ENCODE data around the gene SF3B4. TPM values are rescaled to one million over a fixed set of nuclear protein-coding genes. Genes with fewer than 3 reads are reported as not detected.

The SF3B4 gene
- total and polyA plus RNA-seq, 2 of the 4 experiments (the other 2 are of a cell fraction): 6.6 to 64.4 TPM

GRCh38 chr1:149932474-149932873, 4.9 kb upstream of the SF3B4 start:
- WGBS, 2 experiments (ENCODE audit: extremely low coverage in 2 of 2, insufficient read length in 1 of 2): 100% methylated on average over 2 of the region's 8 CpGs; no CpG with 5 or more reads in 1 of the 2 experiments
- Histone ChIP-seq H4K91ac (ENCODE audit: insufficient read depth, low read depth, low read length) (no peak overlapping the region), H3K36me3 (ENCODE audit: control insufficient read depth, insufficient read depth, low read length) (peaks cover 18% of the 10 kb centered on the region), H2BK5ac (ENCODE audit: low read depth, low read length, poor library complexity, severe bottlenecking) (no peak overlapping the region), H3K56ac (ENCODE audit: extremely low read depth, insufficient read depth, low read length) (no peak overlapping the region), H3K9me3 (ENCODE audit: control insufficient read depth, insufficient read depth, low read length) (no peaks in the 10 kb centered on the region), H4K8ac (ENCODE audit: low read depth in 2 of 2, low read length in 2 of 2) (no peak overlapping the region), H3K23ac (ENCODE audit: low read depth, low read length) (no peak overlapping the region), H3K18ac (ENCODE audit: low read depth, low read length) (no peak overlapping the region), H3K14ac (replicated peaks; ENCODE audit: low read depth, low read length) (no peak overlapping the region), H3K4me2 (ENCODE audit: low read depth, low read length) (no peak overlapping the region), H2AK5ac (ENCODE audit: low read depth, low read length) (no peak overlapping the region), H3K4ac (ENCODE audit: low read depth, low read length) (no peak overlapping the region), H4K20me1 (ENCODE audit: insufficient read depth, low read length) (no peaks in the 10 kb centered on the region), H2BK20ac (ENCODE audit: low read depth, low read length) (no peak overlapping the region), H3K9ac (ENCODE audit: low read depth, low read length) (no peak overlapping the region), H2BK15ac (ENCODE audit: low read depth, low read length) (no peak overlapping the region), H2AK9ac (replicated peaks; ENCODE audit: low read depth, low read length, poor library complexity) (no peak overlapping the region), H3K4me1 (ENCODE audit: control insufficient read depth, insufficient read depth, low read length) (peaks cover 7% of the 10 kb centered on the region), H3K27ac (ENCODE audit: insufficient read depth, low read length) (no peak overlapping the region), H2BK120ac (ENCODE audit: low read depth, low read length) (no peak overlapping the region), H3K9me1 (ENCODE audit: insufficient read depth, low read length) (peaks cover 25% of the 10 kb centered on the region), H3K4me3 (ENCODE audit: insufficient read depth, low read depth, low read length) (no peak overlapping the region), H3K79me1 (ENCODE audit: low read depth in 1 of 2, low read length in 2 of 2) (peaks cover 8 to 65% of the 10 kb centered on the region in 2 experiments; a peak in 3 of 4 replicates), H2AFZ (replicated peaks; ENCODE audit: low read length, poor library complexity) (no peak overlapping the region), H3K27me3 (ENCODE audit: control insufficient read depth, insufficient read depth, low read length) (no peaks in the 10 kb centered on the region), H4K5ac (ENCODE audit: low read depth, low read length) (no peak overlapping the region)
- dilution Hi-C loops (cut with HindIII; ENCODE audit: low sequenced_read_pairs, unreplicated experiment): no loop called here
- in situ Hi-C loops (cut with MboI; ENCODE audit: low sequenced_read_pairs): no loop called here
- DNase-seq (no peak), ATAC-seq (ENCODE audit: low read depth) (no peak)
- POLR2A ChIA-PET (ENCODE audit: unreplicated experiment): no interaction called here
- CTCF ChIA-PET: no interaction called here
- intact Hi-C loops (cut with micrococcal nuclease): no loop called here
- no peak for TF ChIP-seq MXI1 (IDR thresholded peaks at IDR 0.05; ENCODE audit: borderline replicate concordance, low read depth, low read length)
- no peak for TF ChIP-seq RAD21 (IDR thresholded peaks at IDR 0.05; ENCODE audit: low read length)
- TF ChIP-seq MAFK (IDR thresholded peaks at IDR 0.05; ENCODE audit: low read depth, low read length): no peak
- TF ChIP-seq CTCF (conservative IDR thresholded peaks at IDR 0.05; ENCODE audit: low read depth, low read length): no peak
- TF ChIP-seq FOS (IDR thresholded peaks at IDR 0.05; ENCODE audit: low read depth, low read length): no peak
- TF ChIP-seq RCOR1 (IDR thresholded peaks at IDR 0.05; ENCODE audit: insufficient replicate concordance, low read length): no peak
- no peak for TF ChIP-seq ELK1 (IDR thresholded peaks at IDR 0.05; ENCODE audit: borderline replicate concordance, low read depth, low read length)
- no peak for TF ChIP-seq SMC3 (IDR thresholded peaks at IDR 0.05; ENCODE audit: low read depth, low read length)
- TF ChIP-seq USF2 (IDR thresholded peaks at IDR 0.05; ENCODE audit: low read depth, low read length): no peak
- no peak for TF ChIP-seq MAZ (IDR thresholded peaks at IDR 0.05; ENCODE audit: borderline replicate concordance, low read depth, low read length)
- no peak for TF ChIP-seq POLR2A (IDR thresholded peaks at IDR 0.05; ENCODE audit: low read depth, low read length)
- TF ChIP-seq CEBPB (IDR thresholded peaks at IDR 0.05; ENCODE audit: low read depth, low read length): no peak
- no peak for TF ChIP-seq BHLHE40 (IDR thresholded peaks at IDR 0.05; ENCODE audit: low read depth, low read length)
- TF ChIP-seq CHD1 (IDR thresholded peaks at IDR 0.05; ENCODE audit: low read depth, low read length): no peak
- no TSS peak for BruUV-seq (replicated peaks)
